ENCODE results near the gene SDCCAG8.

Gene SDCCAG8

DNA sequence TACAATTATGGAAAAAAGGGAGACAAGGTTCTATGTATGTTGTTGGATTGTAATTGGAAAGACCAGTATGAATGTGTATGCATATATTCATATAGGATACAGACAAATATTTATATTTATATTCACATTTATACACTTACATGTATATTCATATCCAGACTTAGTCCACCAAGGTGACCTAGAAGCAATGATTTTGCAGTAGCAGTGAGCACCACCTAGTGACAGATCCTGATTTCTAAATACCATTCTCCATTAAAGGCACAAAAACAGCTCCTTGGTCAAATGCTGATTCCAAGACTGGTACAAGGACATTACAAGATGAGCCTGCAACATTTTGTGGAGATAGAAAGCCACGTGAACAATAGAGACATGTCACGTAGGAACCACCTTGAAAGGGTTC is 153.4 kb downstream of the SDCCAG8 start:
- no peak overlapping the region for H3K9ac ChIP-seq (ENCODE audit: low read length)
- H3K27me3 ChIP-seq (ENCODE audit: control insufficient read depth, insufficient read depth, low read length): no peaks in the 10 kb centered on the region
- H3K27ac ChIP-seq (ENCODE audit: low read depth, low read length): no peak overlapping the region
- H3K4me1 ChIP-seq (ENCODE audit: control insufficient read depth, insufficient read depth, low read length): no peaks in the 10 kb centered on the region
- no peak overlapping the region for H3K4me3 ChIP-seq (ENCODE audit: low read length)
- H3K36me3 ChIP-seq (ENCODE audit: control insufficient read depth, insufficient read depth, low read length): no peaks in the 10 kb centered on the region

DNA sequence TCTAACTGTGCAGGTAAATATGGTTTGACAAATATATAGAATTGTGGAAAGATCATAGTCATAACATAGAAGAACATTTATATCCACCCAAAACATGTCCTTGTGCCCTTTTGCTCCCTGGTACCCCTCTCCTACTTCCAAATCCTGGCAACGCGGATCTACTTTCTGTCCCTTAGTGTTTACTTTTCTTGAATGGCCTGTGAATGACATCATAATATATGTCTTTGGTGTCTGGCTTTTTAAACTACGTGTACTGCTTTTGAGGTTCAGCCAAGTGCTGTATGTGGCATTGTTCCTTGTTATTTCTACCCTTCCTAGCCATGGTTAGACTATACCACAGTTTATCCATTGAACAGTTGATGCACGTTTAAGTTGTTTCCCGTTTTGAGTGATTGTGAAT is 155.6 kb downstream of the SDCCAG8 start:
- Histone ChIP-seq H3K4me1 (ENCODE audit: control insufficient read depth, insufficient read depth, low read length) (no peaks in the 10 kb centered on the region), H3K27ac (ENCODE audit: low read depth, low read length) (no peak overlapping the region), H3K4me3 (ENCODE audit: low read length) (no peak overlapping the region), H3K36me3 (ENCODE audit: control insufficient read depth, insufficient read depth, low read length) (peaks cover 3% of the 10 kb centered on the region), H3K27me3 (ENCODE audit: control insufficient read depth, insufficient read depth, low read length) (no peaks in the 10 kb centered on the region), H3K9ac (ENCODE audit: low read length) (no peak overlapping the region)

DNA sequence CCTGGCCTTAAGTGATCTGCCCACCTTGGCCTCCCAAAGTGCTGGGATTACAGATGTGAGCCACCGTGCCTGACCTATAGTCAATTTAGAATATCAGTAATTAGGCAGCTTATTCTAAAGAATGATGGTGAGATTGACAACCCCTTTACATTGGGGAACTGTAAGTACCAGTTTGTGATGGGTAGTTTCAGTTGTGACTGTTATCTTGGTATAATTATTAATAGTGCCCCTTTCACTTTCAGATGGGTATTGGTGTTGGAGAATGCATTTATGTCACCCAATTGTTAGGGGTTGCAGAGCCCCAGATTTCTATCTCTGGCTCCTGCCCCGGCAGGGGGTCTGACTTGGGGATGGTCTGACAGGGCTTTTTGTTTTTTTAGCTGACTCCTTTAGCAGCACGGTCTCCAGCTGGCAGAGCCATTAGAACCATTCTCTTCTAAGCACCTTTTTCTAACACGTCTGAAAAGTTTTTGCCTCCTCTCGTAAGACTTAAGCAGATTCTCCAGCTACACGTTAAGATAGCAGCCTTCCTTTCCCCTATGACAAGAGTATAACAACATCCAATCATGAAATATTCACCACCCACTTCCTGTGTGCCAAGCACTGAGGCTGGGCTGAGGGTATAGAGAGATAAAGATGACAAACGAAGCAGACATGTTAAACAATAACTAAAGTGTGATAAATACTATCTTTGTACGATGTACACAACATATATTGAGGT is 157.8 kb downstream of the SDCCAG8 start:
- H3K4me1 ChIP-seq (ENCODE audit: control insufficient read depth, insufficient read depth, low read length): no peaks in the 10 kb centered on the region
- peaks cover 3% of the 10 kb centered on the region for H3K36me3 ChIP-seq (ENCODE audit: control insufficient read depth, insufficient read depth, low read length)
- H3K27me3 ChIP-seq (ENCODE audit: control insufficient read depth, insufficient read depth, low read length): no peaks in the 10 kb centered on the region
- no peak overlapping the region for H3K9ac ChIP-seq (ENCODE audit: low read length)
- no peak overlapping the region for H3K27ac ChIP-seq (ENCODE audit: low read depth, low read length)
- H3K4me3 ChIP-seq (ENCODE audit: low read length): no peak overlapping the region

DNA sequence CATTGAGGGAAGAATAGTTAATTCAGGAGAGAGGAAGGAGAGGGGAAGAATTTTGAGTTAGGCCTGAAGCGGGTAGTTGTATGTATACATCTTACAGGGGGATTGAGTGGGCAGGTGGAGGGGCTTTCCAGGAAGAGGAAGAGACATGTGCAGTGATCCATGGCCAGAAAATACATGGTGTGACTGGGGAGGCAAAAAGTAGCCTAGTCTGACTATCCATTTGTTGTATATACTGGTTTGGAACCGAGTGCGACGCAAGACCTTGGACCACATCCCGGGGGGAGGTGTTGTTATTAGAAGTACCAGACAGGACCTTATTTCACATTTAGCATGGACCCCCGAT is 158.3 kb downstream of the SDCCAG8 start:
- Histone ChIP-seq H3K4me1 (ENCODE audit: control insufficient read depth, insufficient read depth, low read length) (no peaks in the 10 kb centered on the region), H3K4me3 (ENCODE audit: low read length) (no peak overlapping the region), H3K9ac (ENCODE audit: low read length) (no peak overlapping the region), H3K27me3 (ENCODE audit: control insufficient read depth, insufficient read depth, low read length) (no peaks in the 10 kb centered on the region), H3K36me3 (ENCODE audit: control insufficient read depth, insufficient read depth, low read length) (peaks cover 3% of the 10 kb centered on the region), H3K27ac (ENCODE audit: low read depth, low read length) (no peak overlapping the region)

DNA sequence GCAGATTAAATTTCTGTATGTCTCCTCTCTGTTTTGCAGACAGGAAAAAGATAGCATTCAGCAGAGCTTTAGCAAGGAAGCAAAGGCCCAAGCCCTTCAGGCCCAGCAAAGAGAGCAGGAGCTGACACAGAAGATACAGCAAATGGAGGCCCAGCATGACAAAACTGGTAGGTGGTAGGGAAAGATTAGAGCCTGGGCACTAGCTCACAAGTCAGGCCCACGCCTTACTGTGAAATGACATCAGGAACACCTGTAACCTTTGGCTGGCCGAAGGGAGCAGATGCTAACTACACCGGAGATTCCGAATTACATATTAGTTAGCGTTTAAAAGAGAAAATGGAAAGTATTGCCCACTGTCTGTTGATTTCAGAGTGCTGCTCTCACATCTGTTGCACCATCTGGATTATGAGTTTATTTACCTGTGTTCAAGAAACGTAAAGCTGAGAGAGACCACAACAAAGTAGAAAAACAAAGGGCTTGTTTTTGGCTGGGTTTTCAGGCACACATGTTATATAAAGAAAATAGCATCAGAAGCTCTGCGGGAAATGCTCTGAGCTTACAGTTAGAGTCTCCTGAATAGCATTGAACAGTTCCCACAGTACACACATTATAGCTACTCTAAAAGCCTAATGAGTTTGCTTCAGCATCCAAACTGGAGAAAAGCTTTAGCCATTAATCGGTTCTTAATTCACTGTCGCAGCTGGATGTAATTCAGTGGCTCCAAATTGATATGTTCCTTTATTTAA is 160.0 kb downstream of the SDCCAG8 start:
- no peaks in the 10 kb centered on the region for H3K4me1 ChIP-seq (ENCODE audit: control insufficient read depth, insufficient read depth, low read length)
- peaks cover 3% of the 10 kb centered on the region for H3K36me3 ChIP-seq (ENCODE audit: control insufficient read depth, insufficient read depth, low read length)
- no peak overlapping the region for H3K4me3 ChIP-seq (ENCODE audit: low read length)
- no peaks in the 10 kb centered on the region for H3K27me3 ChIP-seq (ENCODE audit: control insufficient read depth, insufficient read depth, low read length)
- no peak overlapping the region for H3K9ac ChIP-seq (ENCODE audit: low read length)
- no peak overlapping the region for H3K27ac ChIP-seq (ENCODE audit: low read depth, low read length)

DNA sequence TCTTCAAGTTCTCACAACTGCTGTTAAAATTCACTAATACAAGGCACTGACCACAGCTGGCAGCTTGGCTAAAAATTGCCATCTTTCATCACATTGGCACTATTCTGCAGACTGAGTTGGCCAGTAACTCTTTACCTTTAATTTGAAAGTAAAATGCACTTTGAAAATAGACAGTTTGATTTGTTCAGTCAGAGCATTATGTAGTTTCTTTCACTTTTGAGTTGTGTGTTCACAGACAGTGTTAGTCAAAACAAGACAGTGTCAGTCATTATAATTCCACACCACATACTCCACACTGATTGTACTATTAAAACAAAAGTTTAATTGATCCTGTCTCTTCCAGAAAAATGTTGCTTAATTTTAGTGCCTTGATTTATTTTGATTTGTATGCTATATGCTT is 160.7 kb downstream of the SDCCAG8 start:
- no peak overlapping the region for H3K4me3 ChIP-seq (ENCODE audit: low read length)
- no peaks in the 10 kb centered on the region for H3K27me3 ChIP-seq (ENCODE audit: control insufficient read depth, insufficient read depth, low read length)
- no peaks in the 10 kb centered on the region for H3K4me1 ChIP-seq (ENCODE audit: control insufficient read depth, insufficient read depth, low read length)
- H3K36me3 ChIP-seq (ENCODE audit: control insufficient read depth, insufficient read depth, low read length): peaks cover 3% of the 10 kb centered on the region
- H3K27ac ChIP-seq (ENCODE audit: low read depth, low read length): no peak overlapping the region
- H3K9ac ChIP-seq (ENCODE audit: low read length): no peak overlapping the region

DNA sequence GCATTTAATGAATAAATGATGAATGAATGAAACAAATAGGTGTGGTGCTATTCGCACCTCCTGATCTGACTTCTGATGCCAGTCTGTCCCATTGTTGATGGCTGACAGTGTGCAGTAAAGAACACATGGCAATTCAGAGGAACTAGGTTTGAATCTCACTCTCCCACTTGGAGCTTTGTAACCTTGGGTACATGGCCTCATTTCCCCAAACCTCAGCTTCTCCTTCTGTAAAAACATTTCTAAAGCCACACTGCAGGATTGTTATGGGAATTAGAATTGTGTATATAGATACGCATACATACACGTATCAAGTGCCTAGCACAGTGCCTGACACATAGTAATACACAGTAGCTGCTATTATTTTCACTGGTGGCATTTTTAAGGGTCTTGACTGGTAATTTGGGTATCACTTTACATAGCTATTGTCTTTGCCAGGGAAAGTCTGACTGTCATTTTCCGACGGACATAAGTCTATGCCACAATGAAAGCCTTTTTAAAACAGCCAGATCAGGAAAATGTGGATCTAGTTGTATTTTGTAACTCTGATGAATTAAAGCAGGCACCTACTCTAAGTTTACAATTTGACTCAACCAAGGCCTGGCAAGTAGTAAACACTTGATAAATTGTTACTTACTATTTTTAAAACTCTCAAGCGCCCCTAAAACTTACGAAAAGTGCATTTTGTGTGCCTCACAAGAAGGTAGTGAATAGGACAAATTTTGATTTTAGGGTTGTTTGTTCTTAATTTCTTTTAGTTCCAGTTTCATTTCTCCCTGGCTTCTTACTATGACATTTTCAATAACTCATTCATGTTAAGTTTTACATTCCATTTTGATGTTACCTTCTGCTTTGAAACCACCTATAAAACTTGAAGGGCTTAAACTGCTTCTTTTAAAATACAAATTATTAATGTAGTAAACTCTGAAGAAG is 164.4 kb downstream of the SDCCAG8 start:
- no peak overlapping the region for H3K4me3 ChIP-seq (ENCODE audit: low read length)
- H3K36me3 ChIP-seq (ENCODE audit: control insufficient read depth, insufficient read depth, low read length): peaks cover 3% of the 10 kb centered on the region
- H3K9ac ChIP-seq (ENCODE audit: low read length): no peak overlapping the region
- no peaks in the 10 kb centered on the region for H3K27me3 ChIP-seq (ENCODE audit: control insufficient read depth, insufficient read depth, low read length)
- peaks cover 3% of the 10 kb centered on the region for H3K4me1 ChIP-seq (ENCODE audit: control insufficient read depth, insufficient read depth, low read length)
- H3K27ac ChIP-seq (ENCODE audit: low read depth, low read length): no peak overlapping the region

DNA sequence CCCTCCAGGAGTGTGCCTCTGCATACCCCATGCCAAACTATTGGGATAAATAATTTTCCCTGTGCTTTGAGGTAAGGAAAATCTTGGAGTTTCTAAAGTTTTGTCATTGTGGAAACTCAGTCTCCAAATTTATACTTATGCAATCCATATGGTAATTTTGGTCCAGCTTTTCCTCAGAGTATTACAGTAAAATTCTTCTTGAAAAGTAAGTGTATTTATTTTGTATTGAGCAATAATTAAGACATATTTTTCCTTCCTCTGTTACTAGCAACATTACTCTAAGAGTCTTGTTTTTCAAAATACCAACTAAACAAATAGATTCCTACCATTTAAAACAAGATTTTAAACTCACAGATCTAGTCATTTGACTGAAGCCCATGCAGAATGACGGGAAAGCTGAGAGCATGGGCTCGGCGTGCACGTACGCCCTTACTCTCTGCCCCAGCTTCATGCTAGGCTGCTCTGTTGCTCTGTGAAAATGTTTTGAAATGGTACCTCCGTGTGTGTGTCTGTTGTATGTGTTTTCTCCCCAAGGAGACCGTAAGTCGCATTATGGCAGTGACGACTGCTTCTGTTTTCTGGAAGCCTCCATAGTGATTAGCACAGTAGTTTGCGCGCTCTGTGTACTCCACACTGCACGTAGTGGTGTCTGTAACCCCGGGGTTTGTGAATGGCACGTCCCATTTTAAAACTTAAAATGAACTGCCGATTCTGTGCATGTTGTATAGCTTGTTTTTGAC is 165.3 kb downstream of the SDCCAG8 start:
- H3K27me3 ChIP-seq (ENCODE audit: control insufficient read depth, insufficient read depth, low read length): no peaks in the 10 kb centered on the region
- H3K9ac ChIP-seq (ENCODE audit: low read length): no peak overlapping the region
- H3K27ac ChIP-seq (ENCODE audit: low read depth, low read length): no peak overlapping the region
- H3K4me1 ChIP-seq (ENCODE audit: control insufficient read depth, insufficient read depth, low read length): peaks cover 3% of the 10 kb centered on the region
- H3K4me3 ChIP-seq (ENCODE audit: low read length): peak overlapping the region; percentile 2
- H3K36me3 ChIP-seq (ENCODE audit: control insufficient read depth, insufficient read depth, low read length): peaks cover 3% of the 10 kb centered on the region

DNA sequence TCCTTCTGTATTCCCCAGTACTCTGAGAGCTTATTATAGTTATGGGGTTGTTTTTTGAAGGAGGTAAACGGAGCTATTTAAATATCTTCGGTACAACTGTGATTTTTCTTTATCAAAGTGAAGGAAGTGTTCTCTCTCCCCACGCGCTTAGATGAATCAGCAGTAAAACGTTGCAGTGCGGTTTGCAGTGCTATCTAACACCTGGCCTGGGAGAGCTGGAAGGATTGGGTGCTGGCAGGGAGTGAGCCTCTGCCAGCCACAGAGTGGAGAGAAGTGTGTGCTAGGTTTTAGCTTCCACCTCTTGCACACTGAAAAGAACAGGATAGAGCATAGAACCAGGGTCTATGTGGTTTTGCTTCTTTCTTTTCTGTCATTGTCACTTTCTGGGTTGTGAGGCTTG is 165.9 kb downstream of the SDCCAG8 start:
- peak overlapping the region; percentile 2 for H3K4me3 ChIP-seq (ENCODE audit: low read length)
- no peaks in the 10 kb centered on the region for H3K27me3 ChIP-seq (ENCODE audit: control insufficient read depth, insufficient read depth, low read length)
- H3K27ac ChIP-seq (ENCODE audit: low read depth, low read length): no peak overlapping the region
- H3K9ac ChIP-seq (ENCODE audit: low read length): no peak overlapping the region
- H3K36me3 ChIP-seq (ENCODE audit: control insufficient read depth, insufficient read depth, low read length): no peaks in the 10 kb centered on the region
- peaks cover 3% of the 10 kb centered on the region for H3K4me1 ChIP-seq (ENCODE audit: control insufficient read depth, insufficient read depth, low read length)

DNA sequence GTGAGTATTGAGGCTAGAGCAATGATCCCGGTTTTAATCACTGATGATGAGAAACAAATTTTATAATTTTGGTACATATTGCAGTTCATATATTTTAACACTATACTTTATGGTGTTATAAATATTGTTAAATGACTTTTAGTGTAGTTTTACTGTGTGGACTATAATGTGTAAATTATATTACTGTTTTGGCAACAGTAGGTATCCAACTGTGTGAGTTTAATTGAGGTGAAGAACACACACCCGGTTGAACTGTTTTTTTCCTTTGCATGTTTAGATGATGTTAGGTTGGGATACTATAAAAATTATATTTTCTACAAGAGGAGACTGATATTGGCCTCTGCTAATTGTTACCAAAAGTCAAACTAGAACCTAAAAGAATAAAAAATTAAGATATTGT is 166.5 kb downstream of the SDCCAG8 start:
- Histone ChIP-seq H3K9ac (ENCODE audit: low read length) (no peak overlapping the region), H3K36me3 (ENCODE audit: control insufficient read depth, insufficient read depth, low read length) (peaks cover 3% of the 10 kb centered on the region), H3K27ac (ENCODE audit: low read depth, low read length) (no peak overlapping the region), H3K4me3 (ENCODE audit: low read length) (no peak overlapping the region), H3K27me3 (ENCODE audit: control insufficient read depth, insufficient read depth, low read length) (no peaks in the 10 kb centered on the region), H3K4me1 (ENCODE audit: control insufficient read depth, insufficient read depth, low read length) (peaks cover 3% of the 10 kb centered on the region)

DNA sequence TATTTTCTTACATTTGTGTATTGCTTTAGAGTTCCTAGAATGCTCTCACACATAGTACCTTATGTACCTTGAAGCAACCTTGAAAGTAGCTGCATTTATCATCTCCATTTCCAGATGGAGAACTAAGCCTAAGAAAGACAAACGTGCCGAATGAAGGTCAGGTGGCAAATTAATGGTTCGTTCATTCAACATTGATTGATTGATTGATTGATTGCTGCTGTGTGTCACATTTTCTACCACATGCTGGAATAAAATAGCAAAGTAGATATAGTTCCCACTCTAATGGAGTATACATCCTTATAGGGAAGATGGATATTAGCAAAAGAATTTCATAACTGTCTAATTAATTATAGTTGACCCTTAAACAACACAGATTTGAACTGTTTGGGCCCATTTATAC is 172.2 kb downstream of the SDCCAG8 start:
- Histone ChIP-seq H3K27me3 (ENCODE audit: control insufficient read depth, insufficient read depth, low read length) (no peaks in the 10 kb centered on the region), H3K27ac (ENCODE audit: low read depth, low read length) (no peak overlapping the region), H3K4me3 (ENCODE audit: low read length) (no peak overlapping the region), H3K9ac (ENCODE audit: low read length) (no peak overlapping the region), H3K36me3 (ENCODE audit: control insufficient read depth, insufficient read depth, low read length) (peaks cover 3% of the 10 kb centered on the region), H3K4me1 (ENCODE audit: control insufficient read depth, insufficient read depth, low read length) (no peaks in the 10 kb centered on the region)

All from rectal smooth muscle tissue (tissue), 1 donor.